Neural cell (in vitro differentiated cells): ENCODE measurements around the gene UBAC2. TPM values are rescaled to one million over a fixed set of nuclear protein-coding genes. Genes with fewer than 3 reads are reported as not detected.

ENCODE experiments used
- H2AFZ ChIP-seq: fragments of 200-600, 300-800 bp; sonication (generic), shearing (Covaris generic); 2 replicates; pipeline ENCODE4 v1.6.0; 2014; ENCODE audit warnings: low read depth, mild to moderate bottlenecking, antibody characterized with exemption, low read length, moderate library complexity
- H3F3A ChIP-seq: fragments of 200-600 bp; shearing (Covaris generic); 2 replicates; pipeline ENCODE4 v1.6.1; 2016; ENCODE audit warnings: mild to moderate bottlenecking, moderate library complexity, mixed read lengths, antibody characterized with exemption, low read length; ENCODE audit not compliant: insufficient read depth, poor library complexity, severe bottlenecking
- H3K27ac ChIP-seq: fragments of 200-600, 300-800 bp; sonication (generic), shearing (Covaris generic); 2 replicates; pipeline ENCODE4 v1.5.1; 2014; ENCODE audit warnings: mild to moderate bottlenecking, low read length, moderate library complexity
- H3K27me3 ChIP-seq: fragments of 300-800, 200-600 bp; sonication (generic), shearing (Covaris generic); 2 replicates; pipeline ENCODE4 v1.6.0; 2014; ENCODE audit warnings: mild to moderate bottlenecking, low read depth, low read length, moderate library complexity; ENCODE audit not compliant: insufficient read depth
- H3K36me3 ChIP-seq: fragments of 300-800, 200-600 bp; sonication (generic), shearing (Covaris generic); 2 replicates; pipeline ENCODE4 v1.5.1; 2014; ENCODE audit warnings: mild to moderate bottlenecking, antibody characterized with exemption, low read length, moderate library complexity; ENCODE audit not compliant: insufficient read depth
- H3K4me2 ChIP-seq: fragments of 300-800, 200-600 bp; sonication (generic), shearing (Covaris generic); 2 replicates; pipeline ENCODE4 v1.6.0; 2014; ENCODE audit warnings: mild to moderate bottlenecking, low read length
- H3K4me3 ChIP-seq: fragments of 300-800, 200-600 bp; sonication (generic), shearing (Covaris generic); 2 replicates; pipeline ENCODE4 v1.5.1; 2014; ENCODE audit warnings: mild to moderate bottlenecking, low read length, moderate library complexity
- H3K79me2 ChIP-seq: fragments of 200-600 bp; shearing (Covaris generic); replicated peaks from 2 replicates; pipeline ENCODE4 v1.6.0; 2014; ENCODE audit warnings: mild to moderate bottlenecking, low read length, moderate library complexity; ENCODE audit not compliant: insufficient read depth
- H3K9ac ChIP-seq: fragments of 300-800, 200-600 bp; sonication (generic), shearing (Covaris generic); 2 replicates; pipeline ENCODE4 v1.6.1; 2016; ENCODE audit warnings: mild to moderate bottlenecking, low read length, mixed read lengths
- H3K9me2 ChIP-seq: fragments of 200-600 bp; shearing (Covaris generic); 2 replicates; pipeline ENCODE4 v1.6.1; 2016; ENCODE audit warnings: mild to moderate bottlenecking, low read length, mixed read lengths; ENCODE audit not compliant: insufficient read depth
- H3K9me3 ChIP-seq: fragments of 200-600, 300-800 bp; sonication (generic), shearing (Covaris generic); 2 replicates; pipeline ENCODE4 v1.6.1; 2016; ENCODE audit warnings: mild to moderate bottlenecking, mixed run types, low read length, moderate library complexity, mixed read lengths
- H4K20me1 ChIP-seq: fragments of 200-600 bp; shearing (Covaris generic); 2 replicates; pipeline ENCODE4 v1.6.1; 2016; ENCODE audit warnings: mild to moderate bottlenecking, mixed run types; ENCODE audit not compliant: insufficient read depth
- EP300 ChIP-seq: fragments of 450-650 bp; conservative IDR thresholded peaks from 2 replicates; pipeline ENCODE4 v1.6.1; 2014; ENCODE audit warnings: antibody characterized with exemption, mild to moderate bottlenecking, moderate library complexity; ENCODE audit not compliant: poor library complexity, severe bottlenecking
- EZH2 ChIP-seq: fragments of 200-600, 300-800 bp; shearing (Covaris generic), sonication (generic); IDR thresholded peaks from 2 replicates; pipeline ENCODE4 v1.6.1; 2014; ENCODE audit warnings: antibody characterized with exemption, low read length, borderline replicate concordance, mild to moderate bottlenecking; ENCODE audit not compliant: insufficient read depth, poor library complexity, severe bottlenecking
- POLR2AphosphoS5 ChIP-seq: IDR thresholded peaks from 2 replicates; pipeline ENCODE4 v1.6.1; 2012
- RAD21 ChIP-seq: fragments of 450-650 bp; conservative IDR thresholded peaks from 2 replicates; pipeline ENCODE4 v1.6.1; 2014; ENCODE audit warnings: antibody characterized with exemption, mild to moderate bottlenecking, moderate library complexity
- SMC3 ChIP-seq: fragments of 450-650 bp; conservative IDR thresholded peaks from 2 replicates; pipeline ENCODE4 v1.6.1; 2014; ENCODE audit warnings: antibody characterized with exemption, mild to moderate bottlenecking, moderate library complexity; ENCODE audit not compliant: poor library complexity
- TAF1 ChIP-seq: IDR thresholded peaks from 2 replicates; pipeline ENCODE4 v1.6.1; 2012; ENCODE audit warnings: low read depth
- polyA plus RNA-seq: library from polyadenylated mRNA; depleted of rRNA; stranded (reverse); fragments of >200 nt; gene quantifications from 2 replicates; pipeline ENCODE4 v1.2.3, GENCODE V29; 2014
- TF ChIP-seq, protein P1 (sequence below): IDR thresholded peaks from 2 replicates; pipeline ENCODE4 v1.6.1; 2012; ENCODE audit warnings: borderline replicate concordance
- TF ChIP-seq, protein P2 (sequence below): fragments of 450-650 bp; IDR thresholded peaks from 2 replicates; pipeline ENCODE4 v1.5.1; 2014; ENCODE audit warnings: antibody characterized with exemption, mild to moderate bottlenecking, moderate library complexity; ENCODE audit not compliant: poor library complexity, severe bottlenecking

UBAC2 gene
- polyA plus RNA-seq, 1 donor from 2014 or later: 56.9 TPM

DNA sequence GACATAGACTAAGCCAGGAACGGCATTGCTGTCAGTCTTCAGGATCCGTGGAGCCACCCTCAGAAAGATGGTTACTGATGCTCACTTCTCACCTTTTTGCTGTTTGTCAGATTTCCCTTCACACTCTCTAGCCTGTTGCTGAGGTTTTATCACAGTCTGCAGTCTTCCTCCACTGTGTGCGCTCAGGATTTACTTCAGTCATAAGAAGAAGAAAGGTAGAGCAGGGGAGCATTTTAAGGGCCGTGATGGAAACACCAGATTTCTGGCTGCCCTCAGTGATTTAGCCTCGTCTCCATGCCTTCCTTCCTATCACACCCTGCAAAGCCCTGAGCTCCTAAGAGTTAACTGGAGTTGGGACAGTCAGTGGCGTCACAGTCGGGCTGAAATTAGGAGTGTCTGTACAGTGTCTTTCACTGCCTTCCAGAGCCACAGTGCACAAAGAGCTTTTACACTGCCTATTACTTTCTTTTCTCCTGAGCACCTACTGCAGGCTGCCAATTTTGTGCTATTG, 166.5 kb downstream of the UBAC2 start:
- Histone ChIP-seq H3K4me2 (no peak overlapping the region), H4K20me1 (no peaks in the 10 kb centered on the region), H3K9ac (no peak overlapping the region), H3K9me3 (no peaks in the 10 kb centered on the region), H3K4me3 (no peak overlapping the region), H2AFZ (no peak overlapping the region), H3K27me3 (no peaks in the 10 kb centered on the region), H3K79me2 (no peaks in the 10 kb centered on the region), H3K27ac (no peak overlapping the region), H3F3A (no peaks in the 10 kb centered on the region), H3K9me2 (no peaks in the 10 kb centered on the region), H3K36me3 (no peaks in the 10 kb centered on the region)
- TF ChIP-seq RAD21 (no peak), EZH2 (no peak), SMC3 (no peak), EP300 (no peak), TAF1 (no peak), POLR2AphosphoS5 (no peak)
- TF ChIP-seq, protein P1, sequence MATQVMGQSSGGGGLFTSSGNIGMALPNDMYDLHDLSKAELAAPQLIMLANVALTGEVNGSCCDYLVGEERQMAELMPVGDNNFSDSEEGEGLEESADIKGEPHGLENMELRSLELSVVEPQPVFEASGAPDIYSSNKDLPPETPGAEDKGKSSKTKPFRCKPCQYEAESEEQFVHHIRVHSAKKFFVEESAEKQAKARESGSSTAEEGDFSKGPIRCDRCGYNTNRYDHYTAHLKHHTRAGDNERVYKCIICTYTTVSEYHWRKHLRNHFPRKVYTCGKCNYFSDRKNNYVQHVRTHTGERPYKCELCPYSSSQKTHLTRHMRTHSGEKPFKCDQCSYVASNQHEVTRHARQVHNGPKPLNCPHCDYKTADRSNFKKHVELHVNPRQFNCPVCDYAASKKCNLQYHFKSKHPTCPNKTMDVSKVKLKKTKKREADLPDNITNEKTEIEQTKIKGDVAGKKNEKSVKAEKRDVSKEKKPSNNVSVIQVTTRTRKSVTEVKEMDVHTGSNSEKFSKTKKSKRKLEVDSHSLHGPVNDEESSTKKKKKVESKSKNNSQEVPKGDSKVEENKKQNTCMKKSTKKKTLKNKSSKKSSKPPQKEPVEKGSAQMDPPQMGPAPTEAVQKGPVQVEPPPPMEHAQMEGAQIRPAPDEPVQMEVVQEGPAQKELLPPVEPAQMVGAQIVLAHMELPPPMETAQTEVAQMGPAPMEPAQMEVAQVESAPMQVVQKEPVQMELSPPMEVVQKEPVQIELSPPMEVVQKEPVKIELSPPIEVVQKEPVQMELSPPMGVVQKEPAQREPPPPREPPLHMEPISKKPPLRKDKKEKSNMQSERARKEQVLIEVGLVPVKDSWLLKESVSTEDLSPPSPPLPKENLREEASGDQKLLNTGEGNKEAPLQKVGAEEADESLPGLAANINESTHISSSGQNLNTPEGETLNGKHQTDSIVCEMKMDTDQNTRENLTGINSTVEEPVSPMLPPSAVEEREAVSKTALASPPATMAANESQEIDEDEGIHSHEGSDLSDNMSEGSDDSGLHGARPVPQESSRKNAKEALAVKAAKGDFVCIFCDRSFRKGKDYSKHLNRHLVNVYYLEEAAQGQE: no peak
- TF ChIP-seq, protein P2, sequence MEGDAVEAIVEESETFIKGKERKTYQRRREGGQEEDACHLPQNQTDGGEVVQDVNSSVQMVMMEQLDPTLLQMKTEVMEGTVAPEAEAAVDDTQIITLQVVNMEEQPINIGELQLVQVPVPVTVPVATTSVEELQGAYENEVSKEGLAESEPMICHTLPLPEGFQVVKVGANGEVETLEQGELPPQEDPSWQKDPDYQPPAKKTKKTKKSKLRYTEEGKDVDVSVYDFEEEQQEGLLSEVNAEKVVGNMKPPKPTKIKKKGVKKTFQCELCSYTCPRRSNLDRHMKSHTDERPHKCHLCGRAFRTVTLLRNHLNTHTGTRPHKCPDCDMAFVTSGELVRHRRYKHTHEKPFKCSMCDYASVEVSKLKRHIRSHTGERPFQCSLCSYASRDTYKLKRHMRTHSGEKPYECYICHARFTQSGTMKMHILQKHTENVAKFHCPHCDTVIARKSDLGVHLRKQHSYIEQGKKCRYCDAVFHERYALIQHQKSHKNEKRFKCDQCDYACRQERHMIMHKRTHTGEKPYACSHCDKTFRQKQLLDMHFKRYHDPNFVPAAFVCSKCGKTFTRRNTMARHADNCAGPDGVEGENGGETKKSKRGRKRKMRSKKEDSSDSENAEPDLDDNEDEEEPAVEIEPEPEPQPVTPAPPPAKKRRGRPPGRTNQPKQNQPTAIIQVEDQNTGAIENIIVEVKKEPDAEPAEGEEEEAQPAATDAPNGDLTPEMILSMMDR: no peak

DNA sequence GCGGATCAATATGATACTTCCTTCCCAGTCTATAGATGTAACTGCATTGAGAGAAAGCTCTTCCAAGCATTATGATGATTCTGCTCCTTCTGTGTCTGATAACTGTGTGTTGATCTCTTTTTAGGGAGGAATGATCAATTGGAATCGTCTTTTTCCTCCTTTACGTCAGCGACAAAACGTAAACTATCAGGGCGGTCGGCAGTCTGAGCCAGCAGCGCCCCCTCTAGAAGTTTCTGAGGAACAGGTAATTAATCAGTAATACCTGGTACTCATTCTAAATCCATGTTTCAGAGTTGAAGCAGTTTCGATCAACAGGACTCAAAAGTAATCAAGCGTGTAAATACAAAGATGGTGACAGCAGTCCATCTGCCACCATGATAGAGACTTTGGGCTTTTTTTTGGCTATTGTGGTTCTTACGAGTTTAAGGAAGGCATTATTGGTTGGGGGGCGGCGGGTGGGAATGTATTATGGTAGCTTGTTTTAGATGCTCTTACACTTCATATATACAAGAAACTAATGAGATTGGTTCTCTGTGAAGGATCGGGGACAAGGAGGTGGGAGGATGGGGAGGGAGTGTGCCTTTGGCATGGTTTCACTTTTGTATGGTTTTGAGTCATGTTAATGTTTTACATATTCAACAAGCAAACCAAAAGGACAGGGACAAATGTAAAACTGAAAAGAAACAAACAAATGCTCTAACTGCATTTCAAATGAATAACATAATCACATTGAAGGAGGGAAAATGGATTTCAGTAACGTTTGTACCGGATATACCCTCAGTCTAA, 167.2 kb downstream of the UBAC2 start:
- H3K27ac ChIP-seq: no peak overlapping the region
- H3K9ac ChIP-seq: no peak overlapping the region
- H3K36me3 ChIP-seq: no peaks in the 10 kb centered on the region

More for the DNA sequence above, 167.2 kb downstream of the UBAC2 start:
- H3K27me3 ChIP-seq: no peaks in the 10 kb centered on the region
- no peaks in the 10 kb centered on the region for H4K20me1 ChIP-seq
- H3K4me3 ChIP-seq: no peak overlapping the region
- no peak overlapping the region for H2AFZ ChIP-seq
- TF ChIP-seq RAD21 (no peak), SMC3 (no peak), EP300 (no peak)
- TF ChIP-seq, protein P1: no peak
- no peaks in the 10 kb centered on the region for H3K9me3 ChIP-seq
- no peak overlapping the region for H3K4me2 ChIP-seq
- no peaks in the 10 kb centered on the region for H3F3A ChIP-seq
- no peaks in the 10 kb centered on the region for H3K9me2 ChIP-seq
- no peaks in the 10 kb centered on the region for H3K79me2 ChIP-seq
